Aorta (tissue), 5 donors: ENCODE measurements around the gene TBXA2R. TPM values are rescaled to one million over a fixed set of nuclear protein-coding genes. Genes with fewer than 3 reads are reported as not detected.

Experiments
- ATAC-seq: fragments of 200-7000 bp; cut with Tn5 transposase; one replicate; pipeline ENCODE4 v1.9.1; 2022; ENCODE audit warnings: moderate library complexity; ENCODE audit not compliant: low FRiP score
- DNase-seq, 2 donors: peaks; one replicate each; pipeline ENCODE4 v3.0.0-alpha.2; 2020
- H3K27ac ChIP-seq, 2 donors: one replicate each; pipeline ENCODE4 v1.5.1; 2013; ENCODE audit warnings: low read length in 2 of 2, mild to moderate bottlenecking in 2 of 2, moderate library complexity in 2 of 2, control low read depth in 1 of 2, inconsistent platforms in 1 of 2, low read depth in 1 of 2
- H3K27me3 ChIP-seq, 2 donors: one replicate each; pipeline ENCODE4 v1.6.1; 2013; ENCODE audit warnings: control low read depth in 1 of 2, low read length in 1 of 2, mild to moderate bottlenecking in 1 of 2, moderate library complexity in 1 of 2; ENCODE audit not compliant: insufficient read depth in 2 of 2, control insufficient read depth in 1 of 2
- H3K36me3 ChIP-seq, 2 donors: one replicate each; pipeline ENCODE4 v1.6.1; 2013; ENCODE audit warnings: control low read depth in 1 of 2, low read length in 1 of 2, mild to moderate bottlenecking in 1 of 2; ENCODE audit not compliant: insufficient read depth in 2 of 2, control insufficient read depth in 1 of 2
- H3K4me1 ChIP-seq, 2 donors: one replicate each; pipeline ENCODE4 v1.6.1; 2013; ENCODE audit warnings: low read length in 2 of 2, control low read depth in 1 of 2, mild to moderate bottlenecking in 1 of 2, moderate library complexity in 1 of 2; ENCODE audit not compliant: insufficient read depth in 2 of 2, control insufficient read depth in 1 of 2
- H3K4me3 ChIP-seq, 2 donors: one replicate each; pipeline ENCODE4 v1.5.1; 2013; ENCODE audit warnings: low read length in 2 of 2, control low read depth in 1 of 2, mild to moderate bottlenecking in 1 of 2
- H3K9me3 ChIP-seq: one replicate; pipeline ENCODE4 v1.6.1; 2013; ENCODE audit warnings: mild to moderate bottlenecking, low read length; ENCODE audit not compliant: control insufficient read depth
- WGBS, 2 donors: extraction: QIAGEN DNeasy Blood & Tissue Kit; methylation state at CpG; one replicate each; pipeline ENCODE4 v1.1.7; 2013; 5-methylcytosine and 5-hydroxymethylcytosine counted together
- intact Hi-C, 2 donors: fragments of 100-400 bp; cut with DNase I; formaldehyde crosslinking; loops; one replicate each; pipeline versions ENCODE4 v1.14.2 to v1.15.0; 2022
- polyA plus RNA-seq, 2 donors: library from polyadenylated mRNA; stranded (reverse); fragments of 200-250 nt; gene quantifications; one replicate each; pipeline ENCODE4 v1.2.3, GENCODE V29; 2013
- total RNA-seq, 2 donors: library from RNA; stranded (reverse); fragmentation: NEBNext Ultra II Directional; extraction: Animal tissue kit (Norgen Biotek cat#: 25700); gene quantifications; one replicate each; pipeline ENCODE4 v1.2.1, GENCODE V29; 2021
- donor health status: healthy with polysubstance abuse.
- donor health status: Bipolar disorder and iron deficiency.
- donor health status: DM: no; HTN: no; CAD: no.
- donor health status: DM: no; HTN: no; CAD: no.
- donor health status: DM: yes; HTN: yes; CAD: no.

Gene TBXA2R
- total and polyA plus RNA-seq, 4 donors: 9.6 to 40.5 (median 33.5) TPM

GRCh38 chr19:3625996-3626472 lies 19.4 kb upstream of the TBXA2R start:
- Histone ChIP-seq H3K27ac (peak overlapping the region in 1 of 2 donors; percentile 11), H3K4me3 (peak overlapping the region; percentile 53 to 64), H3K9me3 (no peaks in the 10 kb centered on the region), H3K36me3 (no peaks in the 10 kb centered on the region), H3K4me1 (no peaks in the 10 kb centered on the region), H3K27me3 (no peaks in the 10 kb centered on the region)
- DNase-seq (no peak), ATAC-seq (no peak)
- intact Hi-C loops: no loop called here
- 2% methylated on average over 21 of the region's 21 CpGs for WGBS, 2 donors

GRCh38 chr19:3623716-3624115 lies 17.0 kb upstream of the TBXA2R start:
- Histone ChIP-seq H3K27ac (no peak overlapping the region), H3K27me3 (no peaks in the 10 kb centered on the region), H3K9me3 (no peaks in the 10 kb centered on the region), H3K4me3 (no peak overlapping the region), H3K36me3 (no peaks in the 10 kb centered on the region), H3K4me1 (no peaks in the 10 kb centered on the region)
- WGBS, 2 donors: 91 to 93% methylated on average over 34 of the region's 34 CpGs
- intact Hi-C loops: no loop called here
- ATAC-seq (no peak), DNase-seq (no peak)

- Histone ChIP-seq H3K36me3 (no peaks in the 10 kb centered on the region), H3K4me1 (no peaks in the 10 kb centered on the region), H3K27ac (no peak overlapping the region), H3K4me3 (no peak overlapping the region), H3K27me3 (no peaks in the 10 kb centered on the region), H3K9me3 (no peaks in the 10 kb centered on the region)
- DNase-seq (no peak), ATAC-seq (no peak)
- WGBS, 2 donors: 78 to 86% methylated on average over 12 of the region's 12 CpGs
- intact Hi-C loops: no loop called here
Measured at GRCh38 chr19:3622224-3622623, 15.5 kb upstream of the TBXA2R start.

GRCh38 chr19:3621689-3622088 lies 15.0 kb upstream of the TBXA2R start:
- no peak for ATAC-seq
- H3K36me3 ChIP-seq: no peaks in the 10 kb centered on the region
- H3K9me3 ChIP-seq: no peaks in the 10 kb centered on the region
- DNase-seq: no peak
- H3K27me3 ChIP-seq: no peaks in the 10 kb centered on the region
- no peak overlapping the region for H3K4me3 ChIP-seq
- H3K4me1 ChIP-seq: no peaks in the 10 kb centered on the region
- WGBS, 2 donors: 91 to 97% methylated on average over 14 to 15 of the region's 15 CpGs
- intact Hi-C loops: no loop called here
- no peak overlapping the region for H3K27ac ChIP-seq

- H3K36me3 ChIP-seq: no peaks in the 10 kb centered on the region
- intact Hi-C loops: no loop called here
- peak in 1 of 2 donors; percentile 42 for DNase-seq
Measured at GRCh38 chr19:3620817-3621547, 14.3 kb upstream of the TBXA2R start.

GRCh38 chr19:3620145-3620816 lies 13.6 kb upstream of the TBXA2R start:
- intact Hi-C loops: no loop called here
- no peak overlapping the region for H3K27ac ChIP-seq
- H3K4me1 ChIP-seq: no peaks in the 10 kb centered on the region
- H3K27me3 ChIP-seq: no peaks in the 10 kb centered on the region
- no peaks in the 10 kb centered on the region for H3K9me3 ChIP-seq
- WGBS, 2 donors: 79 to 84% methylated on average over 19 of the region's 19 CpGs
- H3K4me3 ChIP-seq: no peak overlapping the region
- H3K36me3 ChIP-seq: no peaks in the 10 kb centered on the region
- ATAC-seq (no peak), DNase-seq (peak in 1 of 2 donors; percentile 48)

More at GRCh38 chr19:3620817-3621547, 14.3 kb upstream of the TBXA2R start:
- Histone ChIP-seq H3K4me3 (no peak overlapping the region), H3K27me3 (no peaks in the 10 kb centered on the region), H3K27ac (no peak overlapping the region), H3K4me1 (no peaks in the 10 kb centered on the region), H3K9me3 (no peaks in the 10 kb centered on the region)
- no peak for ATAC-seq
- WGBS, 2 donors: 85 to 90% methylated on average over 23 to 24 of the region's 24 CpGs

- DNase-seq: peak in 1 of 2 donors; percentile 56
- Histone ChIP-seq H3K27ac (no peak overlapping the region), H3K4me3 (no peak overlapping the region), H3K9me3 (no peaks in the 10 kb centered on the region), H3K36me3 (no peaks in the 10 kb centered on the region), H3K27me3 (no peaks in the 10 kb centered on the region), H3K4me1 (no peaks in the 10 kb centered on the region)
- intact Hi-C loops: loop anchor here (2.0 to 10.0 kb wide), 3 partner anchors 33 to 315 kb away; no protein-coding TSS in a partner anchor
- ATAC-seq: no peak
- WGBS, 2 donors: 79 to 81% methylated on average over 10 to 17 of the region's 17 CpGs
Measured at GRCh38 chr19:3619631-3620012, 12.9 kb upstream of the TBXA2R start.

GRCh38 chr19:3618811-3619630 lies 12.3 kb upstream of the TBXA2R start:
- DNase-seq: peak in 1 of 2 donors; percentile 45
- 83 to 85% methylated on average over 31 of the region's 31 CpGs for WGBS, 2 donors
- intact Hi-C loops: loop anchor here (2.0 to 10.0 kb wide), 3 partner anchors 32 to 314 kb away; no protein-coding TSS in a partner anchor
- ATAC-seq: no peak
- no peaks in the 10 kb centered on the region for H3K9me3 ChIP-seq
- no peaks in the 10 kb centered on the region for H3K4me1 ChIP-seq
- H3K27me3 ChIP-seq: no peaks in the 10 kb centered on the region
- H3K27ac ChIP-seq: no peak overlapping the region
- H3K36me3 ChIP-seq: no peaks in the 10 kb centered on the region
- H3K4me3 ChIP-seq: no peak overlapping the region
